Coronary artery (tissue), 2 donors: ENCODE data around the gene IFRD2.
"Not testable (repeated sequence)": the region's sequence is repeated elsewhere in the genome, so short reads cannot be mapped to it uniquely, and the experiment has no call there.

Experiments
- DNase-seq: peaks from one replicate; pipeline ENCODE4 v3.0.0-alpha.2; 2017; ENCODE audit warnings: low spot score
- H3K27ac ChIP-seq, 2 donors: fragments of 200-600 bp; sonication (generic); one replicate each; pipeline ENCODE4 v1.5.1; 2016 to 2019
- H3K4me3 ChIP-seq: fragments of 200-600 bp; sonication (generic); 2 replicates; pipeline ENCODE4 v1.5.1; 2016; ENCODE audit warnings: mild to moderate bottlenecking, moderate library complexity
- CTCF ChIP-seq: fragments of 200-600 bp; sonication (generic); IDR thresholded peaks from one replicate; pipeline ENCODE4 v1.5.1; 2019; ENCODE audit warnings: antibody characterized with exemption

The IFRD2 gene

GRCh38 chr3:50250514-50250913, 41.7 kb downstream of the IFRD2 start:
- H3K4me3 ChIP-seq, result no peak overlapping the region
- TF ChIP-seq CTCF, result no peak
- no peak for DNase-seq
- H3K27ac ChIP-seq, result peak overlapping the region in 1 of 2 donors; percentile 91

- peak overlapping the region; percentile 48 to 91 for H3K27ac ChIP-seq
- no peak overlapping the region for H3K4me3 ChIP-seq
- no peak for TF ChIP-seq CTCF
- no peak for DNase-seq
Measured at GRCh38 chr3:50249457-50249856, 42.8 kb downstream of the IFRD2 start.

DNA sequence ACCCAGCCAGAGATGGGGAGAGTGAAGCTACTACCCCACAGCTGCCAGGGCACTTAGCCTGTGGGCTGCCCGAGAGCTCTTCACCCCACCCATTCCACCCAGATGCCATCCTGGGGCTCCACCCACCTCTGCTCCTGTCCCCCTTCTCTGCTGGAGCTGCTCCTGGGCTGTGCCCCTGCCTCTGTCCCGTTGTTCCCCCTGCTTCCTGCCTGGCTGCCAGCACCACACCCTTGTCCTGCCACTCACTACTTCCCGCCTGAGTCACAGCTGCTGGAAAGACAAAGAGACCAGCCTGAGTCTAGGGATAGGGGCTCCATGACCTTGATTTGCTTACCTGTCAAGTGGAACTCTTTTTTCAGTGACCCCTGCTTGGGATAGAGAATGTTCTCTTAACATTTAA, 43.8 kb downstream of the IFRD2 start:
- Histone ChIP-seq H3K4me3 (peak overlapping the region; percentile 15), H3K27ac (peak overlapping the region; percentile 48 to 91)
- DNase-seq, result no peak
- TF ChIP-seq CTCF, result no peak

- Histone ChIP-seq H3K4me3 (peak overlapping the region; percentile 72), H3K27ac (peak overlapping the region; percentile 38 to 91)
- TF ChIP-seq CTCF, result peak; percentile 41
- no peak for DNase-seq
Measured at GRCh38 chr3:50246517-50246954, 45.7 kb downstream of the IFRD2 start.

DNA sequence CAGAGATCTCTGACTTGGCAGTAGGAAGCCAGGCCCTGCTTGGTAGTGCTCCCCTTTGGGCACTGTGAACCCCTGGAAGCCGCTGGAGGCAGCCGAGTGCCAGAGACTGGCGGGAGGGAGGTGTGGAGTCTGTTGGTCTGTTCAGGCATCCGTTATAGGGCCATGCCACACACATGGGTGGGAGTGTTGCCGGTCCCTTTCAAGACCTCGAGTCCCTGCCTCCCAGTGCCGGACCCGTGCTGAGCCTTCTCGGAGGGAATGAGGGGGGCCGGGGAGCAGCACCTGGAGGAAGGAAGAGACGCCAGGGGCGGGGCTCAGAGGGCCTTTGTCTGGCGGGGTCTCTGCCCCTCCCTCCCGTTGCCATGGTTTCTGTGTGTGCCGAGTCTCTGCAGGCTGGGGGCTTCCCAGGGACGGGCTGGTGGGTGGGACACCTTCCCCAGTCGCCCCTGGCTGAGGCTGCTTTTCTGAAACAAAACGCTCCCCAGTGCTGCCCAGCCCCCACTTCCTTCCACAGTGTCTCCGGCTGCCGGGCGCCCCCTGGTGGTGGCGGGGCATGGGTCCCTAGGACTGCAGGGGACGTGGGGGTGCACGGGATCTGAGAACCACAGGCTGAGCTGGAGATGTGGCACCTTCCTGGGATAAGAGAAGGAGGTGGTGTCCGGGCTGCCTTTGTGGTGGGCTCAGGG, 46.3 kb downstream of the IFRD2 start:
- Histone ChIP-seq H3K27ac (peak overlapping the region; percentile 40 to 91), H3K4me3 (peak overlapping the region; percentile 72)
- peak; percentile 98 for TF ChIP-seq CTCF
- peak; percentile 89 for DNase-seq

DNA sequence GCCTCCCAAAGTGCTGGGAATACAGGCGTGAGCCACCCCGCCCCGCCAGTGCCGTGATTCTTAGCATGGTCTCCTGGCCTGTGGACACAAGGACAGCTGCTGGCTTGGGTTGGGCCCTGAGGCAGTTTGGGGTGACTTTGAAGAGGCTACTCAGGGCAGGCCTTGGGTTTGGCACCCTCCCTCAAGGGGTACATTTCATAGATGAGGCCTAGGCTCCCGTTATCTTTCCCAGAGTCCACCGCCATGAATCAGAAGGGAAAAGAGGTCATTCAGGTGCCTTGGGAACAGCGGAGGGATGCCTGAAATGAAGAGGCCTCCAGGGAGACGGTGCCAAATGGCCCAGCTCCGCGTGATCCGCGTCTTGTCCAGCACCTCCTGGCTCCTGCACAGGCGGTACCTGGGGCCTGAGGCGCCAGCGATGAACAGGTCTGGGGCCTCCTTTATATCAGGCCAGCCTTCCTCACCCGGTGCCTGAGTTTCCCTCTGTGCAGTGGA, 46.9 kb downstream of the IFRD2 start:
- peak overlapping the region; percentile 72 for H3K4me3 ChIP-seq
- no peak for TF ChIP-seq CTCF
- no peak for DNase-seq
- H3K27ac ChIP-seq, result peak overlapping the region; percentile 40 to 91

DNA sequence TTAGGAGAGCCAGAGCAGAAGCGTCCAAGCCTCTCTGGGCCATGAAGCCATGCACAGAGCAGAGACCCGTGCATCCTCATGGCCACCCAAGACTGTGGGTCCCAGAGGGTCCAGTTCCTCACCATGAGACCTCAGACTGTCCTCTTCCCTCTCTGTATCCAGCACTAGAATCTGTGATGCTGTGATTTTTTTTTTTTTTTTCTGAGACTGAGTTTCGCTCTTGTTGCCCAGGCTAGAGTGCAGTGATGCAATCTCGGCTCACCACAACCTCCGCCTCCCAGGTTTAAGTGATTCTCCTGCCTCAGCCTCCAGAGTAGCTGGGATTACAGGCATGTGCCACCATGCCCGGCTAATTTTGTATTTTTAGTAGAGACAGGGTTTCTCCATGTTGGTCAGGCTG, 47.4 kb downstream of the IFRD2 start:
- peak overlapping the region in 1 of 2 donors; percentile 91 for H3K27ac ChIP-seq
- DNase-seq, result not testable (repeated sequence)
- peak overlapping the region; percentile 72 for H3K4me3 ChIP-seq
